MV-4-11 (cell line): ENCODE results near the gene LECT2.
A peak's percentile ranks its signal among the peaks of the same experiment; 100 is the strongest.

Experiments
- DNase-seq: peaks from one replicate; lab custom pipeline; 2025; lab: John Stamatoyannopoulos, UW

The LECT2 gene

DNA sequence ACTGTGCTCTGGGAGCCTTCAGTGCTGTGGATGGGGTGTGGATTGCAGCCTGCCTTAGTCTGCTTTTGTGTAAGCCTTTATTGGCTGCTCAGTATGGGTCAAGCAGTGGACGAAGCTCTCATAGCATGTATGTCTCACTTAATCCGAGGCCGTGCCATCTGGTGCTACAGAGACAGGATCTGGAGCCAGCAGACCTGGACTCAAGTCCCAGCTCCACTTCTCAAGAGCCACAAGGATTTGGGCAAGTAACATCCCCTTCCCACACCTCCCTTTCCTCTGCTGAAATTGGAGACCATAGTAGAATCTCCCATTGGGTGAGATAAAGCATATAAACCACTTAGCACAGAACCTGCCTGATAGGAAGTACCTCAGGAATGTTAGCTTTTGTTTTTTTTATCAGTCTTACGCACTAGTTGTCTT is 23.4 kb upstream of the LECT2 start:
- DNase-seq, result no peak

GRCh38 chr5:135977375-135977928 is 22.7 kb upstream of the LECT2 start:
- DNase-seq, result peak; percentile 72

- no peak for DNase-seq
Observed at GRCh38 chr5:135976216-135976615, 21.4 kb upstream of the LECT2 start.

GRCh38 chr5:135975122-135975521 is 20.3 kb upstream of the LECT2 start:
- DNase-seq, result no peak

DNA sequence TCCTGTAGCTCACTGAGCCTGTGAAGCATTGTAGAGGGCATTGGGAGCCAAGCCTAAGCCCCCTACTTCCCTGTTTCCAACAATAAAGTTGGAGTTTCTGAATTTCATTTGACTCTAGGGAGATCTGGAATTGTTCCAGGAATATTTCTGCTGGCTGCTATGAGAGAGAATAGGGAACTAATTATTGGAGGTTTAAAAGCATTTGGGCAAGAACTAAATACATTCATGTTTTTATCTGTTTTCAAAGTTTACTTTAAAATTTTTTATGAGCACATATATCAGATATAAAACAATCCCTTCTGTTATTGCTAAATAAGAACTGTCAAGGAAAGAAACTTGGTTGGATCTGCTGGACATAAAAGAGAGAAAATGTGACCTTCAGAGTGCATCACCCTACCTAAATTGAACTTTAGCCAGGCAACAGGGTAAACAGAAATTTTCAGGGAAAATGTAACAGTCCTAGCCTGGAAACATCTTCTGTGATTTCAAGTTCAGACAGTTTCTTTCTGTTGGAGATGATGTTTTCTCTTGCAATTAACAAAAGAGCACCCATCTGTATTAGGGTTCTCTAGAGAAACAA is 19.3 kb upstream of the LECT2 start:
- no peak for DNase-seq

- DNase-seq, result no peak
Observed at GRCh38 chr5:135973323-135974020, 18.7 kb upstream of the LECT2 start.

GRCh38 chr5:135971701-135972100 is 16.9 kb upstream of the LECT2 start:
- DNase-seq, result no peak

DNA sequence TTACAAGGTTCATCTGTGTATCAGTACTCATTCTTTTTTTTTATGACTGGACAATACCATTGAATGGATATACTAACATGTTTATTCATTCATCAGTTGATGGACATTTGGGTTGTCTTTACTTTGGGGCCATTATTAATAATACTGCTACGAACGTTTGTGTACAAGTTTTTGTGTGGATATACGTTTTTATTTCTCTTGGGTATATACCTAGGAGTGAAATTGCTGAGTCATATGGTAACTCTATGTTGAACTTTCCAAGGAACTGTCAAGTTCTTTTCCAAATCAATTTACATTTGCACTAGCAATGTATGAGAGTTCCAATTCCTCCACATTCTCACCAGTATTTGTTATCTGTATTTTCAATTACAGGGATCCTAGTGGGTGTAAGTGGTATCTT is 12.0 kb upstream of the LECT2 start:
- no peak for DNase-seq

- DNase-seq, result no peak
Observed at GRCh38 chr5:135966165-135966564, 11.4 kb upstream of the LECT2 start.

GRCh38 chr5:135965504-135965903 is 10.7 kb upstream of the LECT2 start:
- no peak for DNase-seq

- peak; percentile 34 for DNase-seq
Observed at GRCh38 chr5:135964670-135965320, 10.0 kb upstream of the LECT2 start.

GRCh38 chr5:135955525-135955924 is 742 bp upstream of the LECT2 start:
- peak; percentile 84 for DNase-seq

GRCh38 chr5:135953850-135954249 is 933 bp downstream of the LECT2 start:
- no peak for DNase-seq

DNA sequence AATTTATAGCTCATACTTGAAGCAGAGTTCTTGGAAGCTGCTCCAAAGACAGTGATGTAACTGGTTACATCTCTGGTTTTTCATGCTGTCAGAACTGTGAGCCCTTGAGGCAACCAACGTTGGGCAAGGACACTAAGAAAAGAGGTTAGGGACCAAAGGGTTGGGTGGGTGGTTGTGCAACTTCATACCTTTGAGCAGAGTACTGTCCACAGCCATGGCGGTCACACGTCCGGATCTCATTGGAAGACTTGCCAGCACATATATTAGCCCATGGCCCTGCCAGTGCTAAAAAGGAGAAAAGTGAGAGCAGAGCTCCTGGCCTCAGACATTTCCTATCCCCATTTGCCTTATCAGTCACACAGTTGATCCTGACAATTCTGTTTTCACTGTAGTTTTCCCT is 2.1 kb downstream of the LECT2 start:
- DNase-seq, result no peak

DNA sequence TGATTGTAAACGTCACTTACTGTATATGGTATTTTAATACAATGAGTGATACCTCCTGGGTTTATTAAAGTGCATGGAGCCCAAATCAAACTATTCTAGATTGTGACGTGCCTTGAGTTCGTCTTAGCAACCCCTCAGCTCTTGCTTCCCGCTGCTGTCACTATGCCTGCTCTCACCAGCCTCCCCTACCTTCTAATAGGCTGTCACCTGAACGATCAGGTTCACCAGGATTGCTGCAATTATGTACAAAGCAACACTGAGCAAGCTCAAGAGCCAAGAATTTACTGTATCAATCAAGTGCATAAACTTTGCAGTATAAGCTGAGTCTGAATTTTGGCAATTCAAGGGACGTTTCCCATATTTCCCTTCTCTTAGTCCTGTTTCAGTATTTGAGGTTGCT is 3.0 kb downstream of the LECT2 start:
- DNase-seq, result no peak

- no peak for DNase-seq
Observed at GRCh38 chr5:135951257-135951656, 3.5 kb downstream of the LECT2 start.

DNA sequence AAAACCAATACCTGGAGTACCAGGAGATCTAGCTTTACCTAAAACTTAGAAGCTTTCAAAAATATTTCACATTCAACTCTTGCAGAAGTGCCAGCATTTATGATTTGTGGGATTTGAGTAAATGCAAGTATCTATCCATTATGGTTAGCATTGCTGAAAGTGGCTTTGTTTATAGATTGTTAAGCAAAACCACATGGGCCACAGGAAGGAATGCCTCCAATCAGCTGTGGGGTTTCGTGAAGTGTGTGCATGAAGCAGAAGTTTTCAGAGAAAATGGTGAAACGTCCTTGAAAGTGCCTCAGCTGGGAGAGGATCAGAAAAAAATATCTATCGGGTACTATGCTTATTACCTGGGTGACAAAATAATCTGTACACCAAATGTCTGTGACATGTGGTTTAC is 4.2 kb downstream of the LECT2 start:
- peak; percentile 61 for DNase-seq

DNA sequence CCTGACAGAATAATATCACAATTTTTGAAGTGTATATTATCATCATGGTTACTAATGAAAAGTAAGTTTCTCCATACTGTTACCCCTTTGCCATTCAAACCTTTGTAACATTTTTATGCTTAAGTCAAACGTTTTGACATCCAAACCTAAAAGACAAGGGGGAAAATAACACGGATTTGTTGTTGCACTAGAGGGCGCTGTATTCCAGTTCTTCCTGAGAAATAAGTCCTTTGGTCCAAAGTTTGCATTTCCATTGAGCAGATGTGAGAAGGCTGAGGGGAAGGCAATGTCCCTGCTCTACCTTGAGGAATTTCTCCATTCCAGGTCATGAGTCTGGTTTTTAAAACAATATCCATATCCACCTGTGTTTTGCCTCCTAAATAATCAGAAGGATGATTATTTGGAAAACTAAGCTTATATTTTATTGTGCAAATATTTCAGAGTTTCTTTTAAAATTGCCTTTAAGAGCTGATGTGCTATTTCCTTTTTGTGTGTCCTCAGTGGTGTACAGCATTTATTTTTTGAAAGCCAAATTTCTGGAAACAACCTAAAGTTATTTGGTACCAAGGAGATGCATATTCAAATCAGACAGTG is 9.7 kb downstream of the LECT2 start:
- peak; percentile 56 for DNase-seq

DNA sequence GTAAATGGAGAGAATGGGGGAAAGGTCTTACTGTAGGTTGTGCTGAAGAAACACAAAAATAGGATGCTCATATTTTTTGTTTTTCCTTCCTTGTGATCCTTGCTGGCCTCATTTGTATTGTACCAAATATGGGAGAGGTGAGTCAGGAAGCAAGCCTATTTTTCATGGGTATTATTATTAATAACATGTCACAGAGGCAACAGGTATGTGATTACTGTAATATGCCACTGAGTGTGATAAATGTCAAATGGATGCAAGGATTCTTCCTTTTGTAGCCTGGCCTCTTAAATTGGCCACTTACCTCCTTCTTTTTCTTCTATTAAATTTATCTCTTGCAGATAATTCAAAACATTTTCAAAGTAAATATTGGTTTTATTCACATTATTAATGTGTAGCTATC is 10.2 kb downstream of the LECT2 start:
- no peak for DNase-seq

DNA sequence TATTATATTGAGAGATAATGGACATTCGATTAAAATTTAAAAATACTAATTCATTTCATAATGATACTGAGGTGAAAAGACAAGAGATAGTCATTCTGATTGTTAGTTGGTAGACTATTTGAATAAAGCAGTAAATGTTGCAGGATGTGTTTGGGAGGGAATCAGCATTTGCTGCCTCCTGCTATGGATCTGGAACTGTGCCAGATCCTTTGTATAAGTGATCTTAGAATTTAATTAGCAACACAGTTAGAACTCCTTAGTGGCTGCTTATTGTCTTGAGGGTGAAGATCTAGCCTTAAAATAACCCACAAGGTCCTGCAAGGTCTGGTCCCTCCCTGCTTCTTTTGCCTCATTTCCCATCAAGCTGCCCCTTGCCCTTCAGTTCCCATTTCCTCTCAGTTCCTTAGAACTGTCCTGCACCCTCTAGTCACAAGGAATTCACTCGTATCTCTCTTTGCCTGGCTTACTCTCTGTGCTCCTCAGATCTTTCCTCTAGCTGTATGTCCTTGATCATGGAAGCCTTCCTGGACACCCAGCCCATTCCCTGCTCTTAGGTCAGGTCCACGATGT is 12.5 kb downstream of the LECT2 start:
- no peak for DNase-seq

DNA sequence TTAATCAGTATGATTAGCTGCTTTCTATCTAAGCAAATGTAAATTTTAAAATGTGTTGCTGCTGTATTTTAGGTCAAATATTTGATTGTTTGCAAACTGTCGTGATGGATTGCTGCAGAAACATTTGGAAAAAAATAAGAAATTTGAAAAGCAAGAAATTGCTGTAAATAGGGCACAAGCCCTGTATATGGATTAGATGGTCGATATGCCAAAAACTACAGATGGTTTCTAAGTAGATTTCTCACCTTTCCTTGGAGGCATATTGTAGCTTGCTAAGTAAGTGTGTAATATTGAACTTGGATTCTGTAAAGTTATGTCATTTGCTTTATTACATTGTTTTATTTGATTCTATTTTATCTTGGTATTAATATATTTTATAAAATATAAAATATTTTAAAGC is 13.1 kb downstream of the LECT2 start:
- no peak for DNase-seq

DNA sequence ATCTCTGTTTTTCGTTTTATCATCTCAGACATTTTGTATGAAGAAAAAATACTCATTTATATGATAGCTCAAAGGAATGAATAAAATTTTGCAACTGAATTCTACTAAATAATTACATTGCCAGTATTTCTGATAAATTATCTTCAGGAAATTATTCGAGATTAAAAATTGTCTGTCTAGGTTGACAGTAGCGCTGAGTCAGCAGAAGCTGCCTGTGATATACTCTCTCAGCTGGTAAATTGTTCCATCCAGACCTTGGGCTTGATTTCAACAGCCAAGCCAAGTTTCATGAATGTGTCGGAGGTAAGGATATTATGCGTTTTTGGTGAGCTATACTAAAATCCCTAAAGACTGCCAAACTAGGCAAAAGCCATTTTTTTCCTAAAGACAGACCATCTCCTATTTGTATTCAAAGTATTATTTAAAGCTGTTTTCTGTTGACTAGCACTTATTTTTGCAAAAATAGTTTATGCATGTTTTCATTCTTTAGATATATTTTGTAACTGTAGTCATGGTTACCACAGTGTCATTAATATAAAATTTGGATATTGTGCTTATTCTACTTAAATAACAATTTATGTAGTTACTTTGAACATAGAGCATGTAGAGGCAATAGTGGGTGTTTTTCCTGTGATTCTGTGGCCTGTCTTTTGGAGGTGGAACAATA is 17.4 kb downstream of the LECT2 start:
- DNase-seq, result no peak
